Activated naive CD4-positive, alpha-beta T cell treated with anti-CD3 and anti-CD28 coated beads, Interleukin-2, amount 50 U/mL, for 24 hours (primary cell): Measurements from ENCODE around the gene C6orf89.

Experiments
- H3K27ac Mint-ChIP-seq: one replicate; pipeline ENCODE4 v1.8.0; 2021; ENCODE audit warnings: mild to moderate bottlenecking, mixed read lengths
- H3K27me3 Mint-ChIP-seq: one replicate; pipeline ENCODE4 v1.8.0; 2021; ENCODE audit warnings: mixed read lengths
- H3K36me3 Mint-ChIP-seq: one replicate; pipeline ENCODE4 v1.8.0; 2021; ENCODE audit warnings: mixed read lengths
- H3K4me1 Mint-ChIP-seq: one replicate; pipeline ENCODE4 v1.8.0; 2021; ENCODE audit warnings: mixed read lengths
- H3K4me3 Mint-ChIP-seq: one replicate; pipeline ENCODE4 v1.8.0; 2021; ENCODE audit warnings: mild to moderate bottlenecking, mixed read lengths
- H3K9me3 Mint-ChIP-seq: one replicate; pipeline ENCODE4 v1.8.0; 2021; ENCODE audit warnings: mixed read lengths

The C6orf89 gene

DNA sequence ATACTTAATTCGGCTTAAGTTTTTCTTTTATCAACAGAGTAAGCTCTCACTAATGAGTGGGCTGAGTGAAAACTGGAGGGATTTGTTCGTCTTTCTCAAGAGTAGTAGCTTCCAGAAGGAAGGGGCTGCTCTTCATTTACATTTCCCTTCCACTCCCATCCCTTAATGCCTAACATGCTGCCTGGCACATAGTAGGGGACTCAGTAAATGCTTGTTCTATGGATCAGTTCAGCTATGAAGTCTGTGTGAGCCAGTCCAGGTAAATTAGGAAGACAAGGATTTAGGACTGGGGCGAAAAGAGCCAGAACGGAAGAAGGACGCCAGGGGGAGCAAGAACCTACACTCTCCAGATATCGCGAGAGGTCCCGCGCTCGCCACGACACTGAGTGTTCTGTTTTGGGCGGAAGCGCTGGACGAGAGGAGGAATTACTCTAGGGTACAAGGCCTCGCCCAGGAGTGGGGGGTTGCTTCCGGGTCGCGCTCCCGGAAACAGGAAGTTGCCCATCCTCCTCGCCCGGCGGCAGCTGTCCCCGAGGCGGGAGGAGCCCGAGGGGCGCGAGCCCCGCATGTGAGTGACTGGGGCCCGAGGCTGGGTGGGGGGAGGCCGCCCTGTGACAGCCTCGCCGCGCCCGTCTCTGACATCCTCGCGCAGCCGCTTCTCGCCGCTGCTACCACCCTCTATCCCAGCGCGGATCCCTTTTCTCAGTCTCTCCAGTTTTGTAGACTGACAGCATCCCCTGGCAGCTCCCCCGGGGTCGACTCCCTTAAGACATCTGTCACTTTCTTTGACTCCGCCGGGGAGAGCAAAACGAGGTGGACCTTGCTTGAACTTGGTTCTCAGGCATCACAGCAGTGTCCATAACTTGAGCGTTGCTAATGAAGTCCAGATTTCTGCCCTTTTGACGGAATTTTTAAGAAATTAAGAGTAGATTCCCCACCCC lies at the start of gene C6orf89:
C6orf89 (plus strand) TSS at position 492 of the 941 bp plus-strand sequence. CDS start 13,493 bp downstream, outside the sequence.
- H3K9me3 Mint-ChIP-seq = no peaks in the 10 kb centered on the region
- H3K27me3 Mint-ChIP-seq = no peaks in the 10 kb centered on the region
- peak within 1 kb of the TSS; percentile 93 for H3K4me3 Mint-ChIP-seq
- peak within 1 kb of the TSS; percentile 96 for H3K27ac Mint-ChIP-seq
- H3K36me3 Mint-ChIP-seq = peaks cover 2% of the 10 kb centered on the region
- peaks cover 39% of the 10 kb centered on the region for H3K4me1 Mint-ChIP-seq

- Mint-ChIP-seq H3K27me3 (peaks cover 18% of the 10 kb centered on the region), H3K27ac (no peak overlapping the region)
These were observed 49.4 kb upstream of the C6orf89 start for GRCh38 chr6:36836111-36837021.

DNA sequence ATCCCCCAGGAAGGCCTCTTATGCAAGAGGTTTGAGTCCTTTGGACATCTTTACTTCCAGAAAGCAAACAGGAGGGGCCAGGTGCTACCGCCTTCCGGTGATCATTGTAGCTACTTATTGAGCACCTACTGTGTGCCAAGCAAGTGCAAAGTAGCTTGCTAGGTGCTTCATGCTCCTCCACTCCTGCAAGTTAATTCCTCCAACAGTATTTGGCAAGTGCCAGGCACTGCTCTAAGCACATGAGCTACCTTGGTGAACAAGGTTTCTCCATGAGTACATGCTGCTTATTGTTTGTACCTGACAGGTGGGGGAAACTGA lies 48.8 kb upstream of the C6orf89 start:
- Mint-ChIP-seq H3K9me3 (no peaks in the 10 kb centered on the region), H3K36me3 (no peaks in the 10 kb centered on the region), H3K4me1 (peaks cover 14% of the 10 kb centered on the region), H3K27ac (no peak overlapping the region), H3K27me3 (peaks cover 18% of the 10 kb centered on the region), H3K4me3 (no peak overlapping the region)

More at GRCh38 chr6:36836111-36837021, 49.4 kb upstream of the C6orf89 start:
- Mint-ChIP-seq H3K36me3 (no peaks in the 10 kb centered on the region), H3K9me3 (no peaks in the 10 kb centered on the region), H3K4me3 (no peak overlapping the region), H3K4me1 (peaks cover 14% of the 10 kb centered on the region)

DNA sequence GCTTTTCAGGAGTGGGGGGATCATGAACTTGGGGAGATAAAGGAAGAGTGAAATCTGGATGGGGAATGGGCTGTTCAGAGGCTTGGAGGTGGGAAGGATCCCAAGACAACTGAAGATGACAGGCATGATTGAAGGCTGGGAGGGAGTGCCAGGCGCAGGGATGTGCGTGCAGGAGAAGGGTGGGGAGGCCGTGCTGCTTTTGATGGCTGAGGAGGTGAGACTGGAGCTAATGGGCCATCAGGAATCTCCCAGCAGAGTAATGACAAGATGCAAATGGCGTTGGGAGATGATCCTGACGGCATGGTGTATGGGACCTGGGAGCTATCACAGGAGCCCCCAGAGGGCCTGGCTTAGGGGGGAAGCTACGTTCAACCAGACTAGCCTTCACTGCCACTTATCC lies 48.1 kb upstream of the C6orf89 start:
- Mint-ChIP-seq H3K27me3 (peaks cover 18% of the 10 kb centered on the region), H3K4me1 (peaks cover 14% of the 10 kb centered on the region), H3K36me3 (no peaks in the 10 kb centered on the region), H3K4me3 (no peak overlapping the region), H3K9me3 (no peaks in the 10 kb centered on the region), H3K27ac (no peak overlapping the region)

GRCh38 chr6:36838896-36839748 lies 46.6 kb upstream of the C6orf89 start, which contains the start of gene CPNE5:
CPNE5 (minus strand) TSS chr6:36839444; CDS start chr6:36839377, 67 bp downstream.
- Mint-ChIP-seq H3K36me3 (no peaks in the 10 kb centered on the region), H3K9me3 (no peaks in the 10 kb centered on the region), H3K4me1 (peaks cover 14% of the 10 kb centered on the region), H3K27ac (no peak within 1 kb of the TSS), H3K27me3 (peaks cover 18% of the 10 kb centered on the region), H3K4me3 (peak within 1 kb of the TSS; percentile 78)

- Mint-ChIP-seq H3K36me3 (no peaks in the 10 kb centered on the region), H3K27me3 (peaks cover 18% of the 10 kb centered on the region), H3K4me3 (peak overlapping the region; percentile 78), H3K4me1 (peaks cover 14% of the 10 kb centered on the region), H3K9me3 (no peaks in the 10 kb centered on the region), H3K27ac (no peak overlapping the region)
These were observed 45.9 kb upstream of the C6orf89 start for GRCh38 chr6:36839749-36840431.

GRCh38 chr6:36840432-36841403 lies 45.0 kb upstream of the C6orf89 start:
- Mint-ChIP-seq H3K27me3 (peaks cover 18% of the 10 kb centered on the region), H3K36me3 (no peaks in the 10 kb centered on the region), H3K9me3 (no peaks in the 10 kb centered on the region)

GRCh38 chr6:36841756-36842155 lies 44.0 kb upstream of the C6orf89 start:
- no peak overlapping the region for H3K27ac Mint-ChIP-seq
- H3K4me3 Mint-ChIP-seq = no peak overlapping the region

More at GRCh38 chr6:36840432-36841403, 45.0 kb upstream of the C6orf89 start:
- Mint-ChIP-seq H3K4me1 (peaks cover 14% of the 10 kb centered on the region), H3K27ac (no peak overlapping the region), H3K4me3 (peak overlapping the region; percentile 78)

GRCh38 chr6:36843170-36843569 lies 42.6 kb upstream of the C6orf89 start:
- Mint-ChIP-seq H3K4me3 (no peak overlapping the region), H3K9me3 (no peaks in the 10 kb centered on the region), H3K27ac (peak overlapping the region; percentile 56), H3K4me1 (peaks cover 13% of the 10 kb centered on the region), H3K36me3 (no peaks in the 10 kb centered on the region), H3K27me3 (peaks cover 12% of the 10 kb centered on the region)

More at GRCh38 chr6:36841756-36842155, 44.0 kb upstream of the C6orf89 start:
- Mint-ChIP-seq H3K4me1 (peaks cover 14% of the 10 kb centered on the region), H3K9me3 (no peaks in the 10 kb centered on the region), H3K36me3 (no peaks in the 10 kb centered on the region), H3K27me3 (peaks cover 18% of the 10 kb centered on the region)

DNA sequence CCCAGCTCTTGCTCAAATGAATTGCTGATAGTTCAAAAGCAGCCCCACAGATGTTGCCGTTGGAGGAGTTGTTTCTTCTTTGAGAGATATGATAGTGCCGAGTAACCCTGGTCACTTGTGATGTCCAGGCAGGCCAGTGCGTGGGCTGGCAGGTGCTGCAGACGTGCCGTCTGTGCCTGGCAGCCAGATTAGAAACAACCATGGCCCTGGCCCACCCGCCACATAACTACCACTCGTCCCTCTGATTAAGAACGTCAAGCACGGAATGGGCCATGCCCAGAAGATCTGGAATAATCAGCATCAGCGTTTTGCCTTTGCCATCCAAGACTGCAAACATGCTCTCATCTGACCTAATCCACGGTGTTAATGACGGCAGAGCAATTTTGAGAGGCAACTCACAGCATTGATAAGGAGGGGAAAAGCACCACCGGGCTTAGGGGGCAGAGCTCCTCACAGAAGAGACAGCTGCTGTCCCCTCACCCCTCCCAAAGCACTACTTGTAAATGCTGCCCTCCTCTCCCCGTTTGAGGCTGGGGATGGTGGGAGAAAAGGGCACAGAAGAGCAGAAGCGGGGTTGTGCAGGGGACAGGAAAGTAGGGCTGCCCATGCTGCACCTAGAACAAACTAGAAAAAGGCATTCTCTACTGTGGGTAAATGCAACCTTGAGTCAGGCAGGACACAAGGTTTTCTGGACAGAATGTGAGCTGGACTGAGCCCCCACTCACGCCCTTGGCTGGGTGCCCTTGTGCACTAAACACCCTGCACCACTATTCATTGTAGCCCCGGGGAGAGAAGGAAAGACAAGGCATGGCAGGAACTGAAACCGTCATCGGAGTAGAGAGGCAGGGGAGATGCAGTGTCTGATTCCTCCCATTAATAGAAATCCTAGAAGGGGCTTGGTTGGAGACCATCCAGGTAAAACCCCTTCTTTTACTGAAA lies 41.3 kb upstream of the C6orf89 start:
- H3K36me3 Mint-ChIP-seq = peaks cover 1% of the 10 kb centered on the region

GRCh38 chr6:36845233-36845632 lies 40.5 kb upstream of the C6orf89 start:
- H3K27ac Mint-ChIP-seq = no peak overlapping the region
- H3K36me3 Mint-ChIP-seq = peaks cover 8% of the 10 kb centered on the region
- H3K4me3 Mint-ChIP-seq = no peak overlapping the region
- H3K27me3 Mint-ChIP-seq = peaks cover 5% of the 10 kb centered on the region
- H3K4me1 Mint-ChIP-seq = peaks cover 7% of the 10 kb centered on the region
- no peaks in the 10 kb centered on the region for H3K9me3 Mint-ChIP-seq

More for the DNA sequence above, 41.3 kb upstream of the C6orf89 start:
- peaks cover 5% of the 10 kb centered on the region for H3K27me3 Mint-ChIP-seq
- peaks cover 7% of the 10 kb centered on the region for H3K4me1 Mint-ChIP-seq
- H3K9me3 Mint-ChIP-seq = no peaks in the 10 kb centered on the region
- H3K27ac Mint-ChIP-seq = peak overlapping the region; percentile 55
- no peak overlapping the region for H3K4me3 Mint-ChIP-seq

DNA sequence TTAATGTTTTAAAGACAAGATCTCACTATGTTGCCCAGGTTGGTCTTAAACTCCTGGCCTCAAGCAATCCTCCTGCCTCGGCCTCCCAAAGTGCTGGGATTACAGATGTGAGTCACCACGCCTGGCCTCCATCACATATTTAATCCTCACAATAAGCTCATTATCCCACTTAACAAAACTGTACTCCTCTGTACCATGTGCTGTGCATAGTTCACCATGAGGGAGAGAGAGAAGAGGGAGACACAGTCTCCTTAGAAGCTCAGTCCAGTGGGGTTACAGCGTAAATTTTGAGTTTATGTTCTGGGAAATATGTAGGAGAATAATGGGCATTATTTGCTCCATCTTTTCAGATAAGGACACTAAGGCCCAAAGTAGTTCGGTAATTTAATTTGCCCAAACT lies 38.6 kb upstream of the C6orf89 start:
- H3K9me3 Mint-ChIP-seq = no peaks in the 10 kb centered on the region
- no peak overlapping the region for H3K27ac Mint-ChIP-seq
- H3K36me3 Mint-ChIP-seq = peaks cover 19% of the 10 kb centered on the region
- H3K27me3 Mint-ChIP-seq = no peaks in the 10 kb centered on the region
- no peak overlapping the region for H3K4me3 Mint-ChIP-seq
- no peaks in the 10 kb centered on the region for H3K4me1 Mint-ChIP-seq

DNA sequence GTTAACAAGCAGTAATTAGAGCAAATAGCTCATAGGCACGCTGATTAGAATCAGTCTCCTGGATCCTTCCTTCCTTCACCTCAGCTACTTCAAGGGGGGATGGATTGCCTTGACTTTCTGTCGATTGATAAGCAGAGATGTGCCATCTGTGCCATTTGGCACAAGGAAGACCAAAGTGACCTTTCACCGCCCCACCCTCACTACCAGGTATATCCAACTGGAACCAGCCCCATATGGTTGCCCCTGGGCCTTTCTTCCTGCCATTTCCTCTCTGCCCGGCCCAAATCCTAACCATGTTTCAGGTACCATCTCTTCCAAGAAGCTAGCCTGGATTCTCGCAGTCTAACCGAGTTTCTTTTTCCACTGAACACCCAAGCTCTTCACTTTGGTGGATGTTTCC lies 37.8 kb upstream of the C6orf89 start:
- H3K4me3 Mint-ChIP-seq = no peak overlapping the region
- no peaks in the 10 kb centered on the region for H3K4me1 Mint-ChIP-seq
- no peaks in the 10 kb centered on the region for H3K9me3 Mint-ChIP-seq
- no peaks in the 10 kb centered on the region for H3K27me3 Mint-ChIP-seq
- H3K27ac Mint-ChIP-seq = no peak overlapping the region
- peaks cover 23% of the 10 kb centered on the region for H3K36me3 Mint-ChIP-seq
